Measurements from ENCODE around the gene CAMK2D.
A peak's percentile ranks its signal among the peaks of the same experiment; 100 is the strongest.

CAMK2D gene

DNA sequence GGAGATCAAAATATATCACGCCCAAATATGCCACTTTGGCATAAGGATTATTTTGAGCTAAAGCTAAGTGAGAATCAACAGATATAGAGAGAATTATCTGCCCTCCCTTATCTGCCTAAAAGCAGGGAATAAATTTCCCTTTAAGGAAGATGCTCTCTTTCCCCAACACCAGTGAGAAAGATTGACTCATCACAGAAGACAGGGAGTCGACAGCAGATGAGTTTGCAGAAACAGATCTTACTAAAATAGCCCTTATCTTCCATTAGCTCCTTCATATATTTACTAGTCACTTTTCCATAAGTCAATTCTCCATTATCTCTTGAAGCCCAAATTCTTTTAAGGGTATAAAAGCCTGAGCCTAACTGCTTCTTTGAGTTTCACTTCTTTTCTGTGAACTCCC is 156.6 kb downstream of the CAMK2D start:
- peak; percentile 41 for DNase-seq (ENCODE audit: low read depth)

DNA sequence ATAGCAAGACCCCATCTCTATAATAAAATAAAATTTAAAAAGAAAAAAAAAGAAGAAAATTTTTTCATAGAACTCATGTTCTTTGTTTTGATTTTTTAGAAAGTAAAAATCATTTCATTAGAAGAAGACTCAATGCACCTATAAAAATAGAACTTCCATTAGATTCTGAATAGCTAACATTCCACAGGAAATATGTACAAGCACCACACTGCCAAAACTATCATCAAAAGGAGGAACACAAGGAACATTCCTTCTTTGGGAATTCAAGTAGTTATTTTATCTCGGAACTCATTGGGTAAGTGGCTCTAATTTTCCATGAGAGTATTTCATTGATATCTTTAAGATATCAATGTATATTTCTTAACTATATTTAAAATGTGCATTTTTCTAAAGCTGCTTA is 157.6 kb downstream of the CAMK2D start:
- no peak for DNase-seq (ENCODE audit: low read depth)

DNA sequence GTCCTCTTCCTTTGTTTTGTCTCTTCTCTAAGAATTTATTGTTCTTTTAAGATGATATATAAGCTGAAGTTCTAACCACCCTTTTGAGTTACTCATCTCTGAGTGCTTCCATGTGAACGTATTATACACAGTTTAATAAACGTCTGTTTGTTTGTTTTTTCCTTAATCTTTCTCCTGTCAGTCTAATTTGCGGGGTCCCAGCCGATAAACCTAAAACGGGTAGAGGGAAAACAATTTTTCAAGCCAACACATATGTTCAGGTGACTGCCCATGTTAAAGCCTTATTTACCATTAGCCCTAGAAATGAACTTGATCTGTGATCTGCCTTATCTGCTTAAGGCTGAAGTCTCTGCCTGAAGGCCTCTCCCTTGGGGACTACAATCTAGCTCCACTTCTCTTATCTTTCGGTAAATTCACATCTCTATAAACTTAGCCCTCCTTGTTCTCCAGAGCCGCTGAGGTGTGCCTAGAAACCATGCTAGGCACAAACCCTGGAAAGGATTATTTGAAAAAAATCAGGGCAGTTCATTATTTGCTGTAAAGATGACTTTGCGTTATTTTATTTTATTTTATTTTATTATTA is 158.8 kb downstream of the CAMK2D start:
- DNase-seq (ENCODE audit: low read depth): no peak

DNA sequence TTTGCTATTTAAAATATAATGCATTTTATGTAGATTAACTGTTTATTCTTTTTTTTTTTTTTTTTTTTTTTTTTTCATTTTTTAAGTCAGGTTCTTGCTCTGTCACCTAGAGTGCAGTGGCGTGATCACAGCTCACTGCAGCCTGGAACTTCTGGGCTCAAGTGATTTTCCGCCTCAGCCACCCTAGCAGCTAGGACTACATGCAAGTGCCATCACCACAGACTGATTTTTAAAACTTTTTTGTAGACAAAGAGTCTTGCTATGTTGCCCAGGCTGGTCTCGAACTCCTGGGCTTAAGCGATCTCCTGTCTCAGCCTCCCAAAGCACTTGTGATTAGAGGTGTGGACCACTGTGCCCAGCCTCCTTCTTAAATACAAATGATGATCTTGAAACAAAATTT is 159.9 kb downstream of the CAMK2D start:
- no peak for DNase-seq (ENCODE audit: low read depth)

DNA sequence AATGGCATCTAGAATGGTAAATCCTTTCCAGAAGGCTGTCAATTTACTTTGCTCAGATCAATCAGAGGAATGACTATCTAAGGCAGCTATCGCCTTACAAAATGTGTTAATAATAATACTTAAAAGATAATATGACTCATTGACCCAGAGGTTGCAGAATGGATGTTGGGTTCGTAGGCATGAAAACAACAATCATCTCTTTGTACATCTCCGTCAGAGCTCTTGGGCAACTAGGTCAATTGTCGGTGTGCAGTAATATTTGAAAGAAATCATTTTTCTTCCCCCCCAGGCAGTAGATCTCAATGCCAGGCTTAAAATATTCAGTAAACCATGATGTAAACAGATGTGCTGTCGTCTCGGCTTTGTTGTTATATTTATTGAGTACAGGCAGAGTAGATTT is 165.1 kb downstream of the CAMK2D start:
- no peak for DNase-seq (ENCODE audit: low read depth)

DNA sequence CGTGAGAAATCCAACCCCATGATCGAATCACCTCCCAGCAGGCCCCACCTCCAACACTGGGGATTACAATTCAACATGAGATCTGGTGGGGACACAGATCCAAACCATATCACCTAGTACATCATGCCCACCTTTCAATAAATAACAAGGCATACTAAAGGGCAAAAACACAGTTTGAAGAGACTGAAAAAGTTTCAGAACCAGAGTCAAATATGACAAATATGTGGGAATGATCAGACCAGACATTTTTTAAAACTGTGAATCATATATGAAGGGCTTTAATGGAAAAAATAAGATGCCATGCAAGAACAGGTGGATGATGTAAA is 167.3 kb downstream of the CAMK2D start:
- DNase-seq (ENCODE audit: low read depth): no peak

DNA sequence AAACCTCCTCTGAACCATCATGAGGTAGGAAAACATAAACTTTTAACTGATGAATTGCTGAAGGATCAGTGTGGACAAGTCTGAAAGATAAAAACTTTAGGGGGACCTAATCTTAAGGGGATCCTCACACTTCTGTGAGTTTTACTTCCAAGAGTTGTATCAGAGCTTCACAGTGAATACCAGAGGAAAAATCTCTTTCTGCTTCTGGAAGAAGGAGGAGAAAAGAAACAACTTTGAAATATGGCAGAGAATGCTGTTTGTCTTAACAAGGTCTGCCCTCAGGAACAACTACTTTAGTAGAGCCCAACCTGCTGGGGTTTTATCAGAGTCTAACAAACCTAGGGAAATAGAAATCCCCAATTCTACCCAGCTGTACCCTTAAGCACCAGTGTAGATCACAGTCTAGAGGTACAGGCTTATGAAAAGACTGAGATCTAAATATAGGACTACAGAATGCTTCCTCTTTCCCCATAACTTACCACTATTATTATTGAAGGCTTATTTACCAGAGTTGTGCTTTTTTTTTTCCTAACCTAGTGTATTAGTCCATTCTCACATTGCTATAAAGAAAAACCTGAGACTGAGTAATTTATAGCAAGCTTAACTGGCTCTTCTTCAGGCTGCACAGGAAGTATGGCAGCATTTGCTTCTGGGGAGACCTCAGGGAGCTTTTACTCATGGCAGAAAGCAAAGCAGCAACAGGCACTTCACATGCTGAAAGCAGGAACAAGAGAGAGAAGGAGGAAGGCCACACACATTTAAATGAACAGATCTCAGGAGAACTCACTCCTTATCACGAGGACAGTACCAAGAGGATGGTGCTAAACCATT is 167.9 kb downstream of the CAMK2D start:
- DNase-seq (ENCODE audit: low read depth): no peak

DNA sequence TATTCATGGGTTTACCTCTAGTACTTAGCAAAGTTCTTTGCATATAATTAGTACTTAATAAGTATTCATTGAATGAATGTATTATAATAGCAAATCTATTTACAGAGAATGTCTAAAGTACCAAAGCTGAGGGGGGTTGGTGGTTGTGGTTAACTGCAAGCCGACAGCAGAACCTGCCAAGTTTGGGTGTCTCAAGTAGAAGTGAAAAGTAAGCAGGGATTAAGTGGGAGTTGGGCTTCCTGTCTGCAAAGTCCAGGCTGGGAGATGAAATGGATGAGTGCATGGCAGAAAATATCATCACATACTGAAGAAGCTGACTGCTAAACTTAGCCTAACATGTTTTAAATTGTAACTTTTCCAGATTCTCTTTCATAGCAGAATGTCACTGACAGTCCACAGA is 169.6 kb downstream of the CAMK2D start:
- peak; percentile 71 for DNase-seq (ENCODE audit: low read depth)

DNA sequence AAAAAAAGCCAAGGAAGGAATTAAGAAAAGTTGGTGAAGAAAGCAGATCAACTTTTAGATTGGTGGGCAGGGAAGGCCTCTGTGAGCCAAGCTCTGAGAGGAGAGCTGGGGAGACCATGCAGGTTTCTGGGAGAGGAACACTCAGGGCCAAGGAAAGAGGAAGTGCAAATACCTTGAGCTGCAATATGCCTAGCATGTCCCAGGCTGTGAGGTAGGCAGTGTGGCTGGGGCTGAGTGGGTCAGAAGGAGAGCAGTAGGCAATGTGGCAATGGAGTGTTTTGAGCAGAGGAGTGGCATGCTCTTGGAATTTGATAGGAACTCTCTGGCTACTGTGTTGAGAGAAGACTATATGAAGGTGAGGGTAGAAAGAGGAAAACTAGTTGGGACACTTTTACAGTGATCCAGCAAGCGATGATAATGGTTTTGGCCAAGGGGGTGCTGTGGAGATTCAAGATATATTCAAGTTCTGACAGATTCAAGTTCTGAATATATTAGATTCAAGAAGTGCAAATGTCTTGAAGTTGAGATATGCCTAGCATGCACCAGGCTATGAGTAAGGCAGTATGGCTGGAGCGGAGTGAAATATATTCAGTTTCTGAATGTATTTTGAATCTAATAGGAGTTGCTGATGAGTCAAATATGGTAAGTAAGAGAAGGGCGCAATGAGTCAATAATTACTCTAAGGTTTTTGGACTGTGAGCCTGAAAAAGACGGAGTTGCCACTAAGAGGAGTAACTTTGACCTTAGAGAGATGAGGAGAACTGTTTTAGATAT is 172.5 kb downstream of the CAMK2D start:
- no peak for DNase-seq (ENCODE audit: low read depth)

DNA sequence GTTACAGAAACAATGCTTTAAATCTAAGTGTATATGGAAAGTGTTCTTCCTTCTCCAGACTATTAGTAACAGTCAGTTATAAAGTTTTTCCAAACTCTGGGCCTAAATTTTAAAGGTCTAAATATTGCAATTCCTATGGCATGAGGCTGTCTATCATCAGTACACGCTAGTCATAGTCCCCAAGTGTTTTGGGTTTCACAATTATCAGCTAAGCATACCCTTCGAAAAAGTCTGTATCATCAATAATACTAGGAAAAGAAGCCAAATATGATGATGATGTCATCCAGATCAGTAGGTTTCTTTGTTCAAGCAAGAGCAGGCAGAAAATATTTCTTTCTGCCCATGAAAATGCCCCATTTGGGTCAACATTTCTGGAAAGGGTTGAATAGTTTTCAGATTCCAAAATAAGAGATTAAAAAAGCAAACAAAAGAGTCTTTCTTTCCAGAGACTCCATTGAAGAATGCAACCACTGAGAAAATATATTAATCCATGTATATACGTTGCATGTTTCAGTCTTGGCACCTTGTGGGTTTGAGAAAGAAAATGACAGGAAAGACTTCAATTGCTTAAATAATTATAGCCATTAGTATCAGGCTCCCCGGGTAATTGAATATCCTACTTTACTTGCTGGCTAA is 173.8 kb downstream of the CAMK2D start:
- no peak for DNase-seq (ENCODE audit: low read depth)

DNA sequence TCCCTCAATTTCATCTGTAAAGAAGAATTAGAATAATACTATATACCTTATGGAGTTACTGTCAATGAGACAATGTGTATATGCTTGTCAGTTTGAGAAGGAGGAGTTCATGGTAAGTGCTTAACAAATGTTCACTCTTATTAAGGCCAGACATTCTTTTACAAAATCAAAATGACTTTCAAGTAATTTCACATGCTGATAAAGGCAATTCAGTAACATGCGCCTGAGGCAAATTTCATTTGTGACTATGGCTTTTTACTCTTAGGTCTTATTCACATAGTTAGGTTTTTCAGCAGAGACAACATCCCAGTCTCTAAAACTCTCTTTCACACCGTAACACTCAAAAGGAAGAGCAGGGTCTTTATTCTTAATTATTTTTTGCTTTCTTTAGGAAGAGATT is 174.4 kb downstream of the CAMK2D start:
- no peak for DNase-seq (ENCODE audit: low read depth)

DNA sequence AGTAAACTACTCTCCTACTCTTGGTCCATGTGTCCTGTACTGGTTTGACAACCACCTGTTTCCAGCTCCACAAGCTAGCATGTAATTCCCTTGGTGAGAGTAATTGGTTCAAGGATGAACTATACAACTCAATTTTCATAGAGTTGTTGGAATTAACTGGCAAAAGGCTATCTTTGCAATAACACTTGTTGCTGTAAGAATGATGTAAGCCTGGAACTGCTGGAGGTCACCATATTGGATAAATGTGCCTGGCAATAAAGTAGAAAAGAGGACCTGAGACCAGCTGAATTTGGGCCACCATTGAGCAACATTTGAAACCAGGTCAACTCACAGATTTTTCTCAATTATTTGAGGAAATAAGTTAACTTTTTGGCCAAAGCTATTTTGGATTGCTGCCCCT is 175.5 kb downstream of the CAMK2D start:
- DNase-seq (ENCODE audit: low read depth): no peak

DNA sequence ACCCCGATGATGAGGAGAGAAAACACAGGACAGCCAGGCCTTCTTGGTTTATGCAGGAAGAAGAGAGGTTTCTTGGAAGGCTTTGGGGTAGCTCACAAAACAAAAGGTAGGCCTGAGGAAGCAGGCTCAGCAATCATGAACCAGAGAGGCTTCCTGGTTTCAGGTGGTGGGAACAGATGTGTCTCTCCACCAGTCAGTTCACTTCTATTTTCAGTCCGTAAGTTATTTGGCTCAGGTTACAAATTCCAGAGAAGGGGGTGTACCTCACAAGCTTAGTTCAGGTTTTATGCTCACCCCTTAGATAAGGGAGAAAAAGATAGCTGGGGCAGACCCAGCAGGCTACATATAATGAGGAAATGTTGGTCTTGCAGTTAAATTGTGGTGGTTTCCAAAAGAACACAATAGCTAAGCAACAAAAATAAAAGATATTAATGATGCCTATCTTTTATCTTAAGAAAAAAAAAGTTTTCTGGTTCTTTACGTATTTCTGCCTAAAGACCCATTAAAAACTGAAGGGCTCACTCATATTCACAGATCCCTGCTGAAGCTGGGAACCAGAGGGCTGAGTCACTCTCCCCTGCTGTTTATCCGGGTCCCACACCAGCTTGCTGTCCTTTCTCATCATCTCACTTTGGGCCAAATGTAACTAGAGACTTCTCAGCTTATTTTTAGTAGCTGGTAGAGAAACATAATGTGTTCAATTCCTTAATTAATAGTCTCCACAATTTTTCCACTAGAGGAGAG is 177.0 kb downstream of the CAMK2D start:
- peak; percentile 38 for DNase-seq (ENCODE audit: low read depth)

DNA sequence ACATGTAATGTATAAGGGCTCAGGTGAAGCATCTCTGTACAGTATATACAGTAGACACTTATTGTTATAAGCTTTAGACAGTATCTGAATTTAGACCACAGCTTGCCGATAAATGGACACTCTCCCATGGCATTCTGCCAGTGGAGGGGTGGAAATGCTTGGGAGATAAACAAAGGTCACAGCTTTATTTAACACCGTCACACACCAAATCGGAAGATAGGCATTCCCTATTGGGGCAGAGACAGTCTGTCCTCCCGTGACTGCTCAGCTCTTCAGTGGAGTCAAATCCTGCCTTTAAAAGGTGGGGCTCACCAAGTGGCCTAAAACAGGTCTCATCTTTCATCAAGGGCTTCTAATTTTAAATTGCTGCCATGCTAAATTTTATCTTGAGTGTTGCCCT is 178.8 kb downstream of the CAMK2D start:
- no peak for DNase-seq (ENCODE audit: low read depth)

DNA sequence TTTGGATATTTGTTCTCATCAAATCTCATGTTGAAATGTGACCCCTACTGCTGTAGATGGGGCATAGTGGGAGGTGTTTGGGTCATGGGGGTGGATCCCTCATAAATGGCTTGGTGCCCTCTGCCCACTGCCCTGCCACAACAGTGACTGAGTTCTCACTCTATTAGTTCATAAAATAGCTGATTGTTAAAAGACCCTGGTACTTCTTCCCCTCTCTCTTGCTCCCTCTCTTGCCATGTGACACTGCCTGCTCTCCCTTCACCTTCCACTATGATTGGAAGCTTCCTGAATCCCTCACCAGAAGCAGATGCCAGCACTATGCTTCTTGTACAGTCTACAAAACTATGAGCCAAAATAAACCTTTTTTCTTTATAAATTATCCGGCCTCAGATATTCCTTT is 182.2 kb downstream of the CAMK2D start:
- no peak for DNase-seq (ENCODE audit: low read depth)

DNA sequence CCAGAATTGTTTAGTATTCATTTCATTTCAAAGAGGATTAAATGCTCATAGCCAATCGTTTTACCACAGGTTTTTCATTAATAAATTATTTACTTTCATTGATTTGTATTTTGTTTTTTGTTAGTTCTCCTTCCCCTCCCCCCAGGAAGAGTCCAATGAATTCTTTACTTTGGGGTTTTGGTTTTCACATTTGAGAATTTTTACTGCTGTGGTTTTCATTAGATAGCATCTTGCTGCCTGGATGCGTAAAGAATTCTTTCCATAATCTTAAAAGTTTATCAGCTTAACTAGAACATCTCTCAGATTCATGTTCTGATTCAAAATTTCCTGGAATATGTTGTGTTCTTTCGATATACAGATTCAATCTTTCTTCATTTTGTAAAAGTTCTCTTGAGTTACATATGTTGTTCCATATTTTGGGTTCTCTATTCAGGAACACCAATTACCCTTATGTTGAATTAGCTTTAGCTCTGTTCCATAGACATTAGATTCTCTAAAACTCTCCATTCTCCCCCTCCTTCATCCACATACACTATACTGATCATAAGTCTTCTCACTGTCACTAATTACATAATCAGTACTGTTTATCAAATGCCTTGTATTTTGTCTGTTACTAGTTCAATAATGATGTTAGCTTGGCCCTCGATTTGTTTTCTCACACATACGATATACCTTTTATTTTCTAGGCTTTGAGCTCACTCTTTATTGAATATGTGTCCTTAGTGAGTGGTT is 184.4 kb downstream of the CAMK2D start:
- peak; percentile 40 for DNase-seq (ENCODE audit: low read depth)

DNA sequence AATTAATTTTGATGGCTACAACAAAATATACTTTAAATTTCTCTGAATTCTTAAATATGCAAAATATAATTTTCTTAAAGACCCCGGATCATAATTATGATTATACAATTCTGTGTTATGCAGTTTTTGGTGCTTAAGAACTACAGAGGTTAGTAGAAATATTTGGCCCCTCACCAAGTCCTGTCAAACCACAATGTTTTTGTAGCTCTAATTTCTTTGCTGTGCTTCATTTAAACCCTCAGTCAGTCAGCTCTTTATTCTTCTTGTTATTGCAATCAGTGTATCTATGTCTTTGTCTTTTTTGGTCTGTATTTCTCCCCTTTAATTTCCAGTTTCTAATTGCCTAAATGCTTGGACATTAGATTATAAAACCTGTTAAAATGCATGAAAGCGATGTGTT is 186.1 kb downstream of the CAMK2D start:
- peak; percentile 74 for DNase-seq (ENCODE audit: low read depth)

DNA sequence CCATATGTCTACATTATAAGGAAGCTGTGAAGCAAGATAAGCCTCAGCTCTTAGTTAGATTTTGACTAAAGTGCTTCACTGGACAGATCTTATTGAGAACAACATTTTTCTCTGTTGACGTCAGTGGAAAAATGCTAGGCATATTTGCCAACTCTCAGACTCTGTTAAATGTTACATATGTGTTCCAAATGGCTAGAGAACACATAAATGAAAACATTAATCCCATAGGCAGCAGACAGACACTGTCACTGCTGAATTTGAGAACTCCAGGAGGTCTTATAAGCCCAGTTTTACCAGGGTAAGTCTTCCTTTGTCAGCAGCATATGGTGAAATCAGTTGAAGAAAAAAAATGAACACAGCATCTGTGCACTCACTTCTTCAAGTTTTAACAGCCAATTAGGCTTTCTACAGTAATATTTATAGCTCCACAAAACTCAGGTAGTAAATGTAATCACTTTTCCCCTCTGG is 186.9 kb downstream of the CAMK2D start:
- peak; percentile 73 for DNase-seq (ENCODE audit: low read depth)

DNA sequence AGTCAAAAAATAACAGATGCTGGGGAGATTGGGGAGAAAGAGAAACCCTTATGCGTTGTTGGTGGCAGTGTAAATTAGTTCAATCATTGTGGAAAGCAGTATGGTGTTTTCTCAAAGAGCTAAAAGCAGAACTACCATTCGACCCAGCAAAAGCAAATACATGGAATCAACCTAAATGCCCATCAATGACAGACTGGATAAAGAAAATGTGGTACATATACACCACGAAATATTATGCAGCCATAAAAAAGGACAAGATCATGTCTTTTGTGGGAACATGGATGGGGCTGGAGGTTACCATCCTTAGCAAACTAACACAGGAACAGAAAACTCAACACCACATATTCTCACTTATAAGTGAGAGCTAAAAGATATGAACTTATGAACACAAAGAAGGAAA is 188.9 kb downstream of the CAMK2D start:
- DNase-seq (ENCODE audit: low read depth): no peak

DNA sequence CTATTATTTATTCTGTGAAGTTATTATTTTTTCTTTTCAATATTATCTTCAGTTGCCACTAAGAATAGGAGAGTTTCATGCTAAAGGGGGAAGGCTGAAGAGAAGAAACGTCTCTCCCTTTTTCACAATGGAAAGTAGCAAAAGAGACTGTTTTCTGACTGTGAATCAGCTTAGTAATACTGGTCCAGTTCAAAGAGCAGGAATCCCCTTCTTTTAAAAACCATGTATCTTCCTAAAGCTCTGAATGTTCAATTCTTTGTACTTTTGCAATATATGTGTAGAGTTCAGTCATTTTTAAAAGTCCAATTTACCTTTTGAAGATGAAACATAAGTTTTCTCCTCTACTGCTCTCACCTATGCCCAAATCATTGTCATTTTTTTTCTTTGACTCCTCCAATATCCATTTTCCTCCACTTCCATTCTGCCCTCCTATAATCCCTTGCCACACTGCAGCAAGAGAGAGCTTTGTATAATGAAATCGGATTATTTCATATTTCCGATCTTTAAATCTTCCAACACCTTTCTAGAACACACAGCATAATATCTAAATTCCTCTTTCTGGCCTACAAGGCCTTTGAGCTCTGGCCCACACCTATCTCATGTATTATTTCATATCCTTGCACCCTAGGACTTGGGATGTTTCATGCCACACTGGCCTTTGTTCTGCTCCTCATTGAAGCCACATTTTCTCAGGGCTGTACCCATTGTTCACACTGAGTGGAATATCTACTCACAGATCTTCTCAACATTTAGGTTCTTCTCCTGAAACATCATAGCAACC is 195.3 kb downstream of the CAMK2D start:
- no peak for DNase-seq (ENCODE audit: low read depth)

DNA sequence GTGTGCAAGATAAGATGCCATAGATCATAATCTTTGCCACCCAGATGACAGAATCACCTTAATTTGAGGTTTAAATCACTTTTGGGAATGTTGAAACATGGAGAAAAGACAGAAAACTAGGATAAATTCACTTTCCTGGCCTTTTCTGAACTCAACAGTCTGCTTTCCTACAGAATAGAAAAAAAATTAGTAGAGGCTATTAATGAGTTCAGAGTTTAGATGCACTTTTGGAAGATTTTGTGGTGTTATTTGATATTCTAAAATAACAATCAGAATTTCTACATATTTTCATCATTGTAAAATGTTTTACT is 195.9 kb downstream of the CAMK2D start:
- no peak for DNase-seq (ENCODE audit: low read depth)
